RWPE2 (cell line): ENCODE measurements around the gene UIMC1.

Experiments
- ATAC-seq: fragments of 200-7000 bp; cut with Tn5 transposase; 3 replicates; pipeline ENCODE4 v1.9.1; 2021; ENCODE audit warnings: low read depth
- DNase-seq: peaks from one replicate; pipeline ENCODE4 v3.0.0-alpha.2; 2020; ENCODE audit warnings: low spot score
- H3K27ac ChIP-seq: fragments of 450-650 bp; 2 replicates; pipeline ENCODE4 v1.5.1; 2017; ENCODE audit warnings: mild to moderate bottlenecking; ENCODE audit not compliant: poor library complexity, severe bottlenecking
- H3K27me3 ChIP-seq: fragments of 250-450 bp; sonication (Bioruptor Pico); 2 replicates; pipeline ENCODE4 v1.5.1; 2021; ENCODE audit warnings: mild to moderate bottlenecking, moderate library complexity; ENCODE audit not compliant: insufficient read depth, poor library complexity, severe bottlenecking
- H3K36me3 ChIP-seq: fragments of 250-450 bp; sonication (Bioruptor Pico); 2 replicates; pipeline ENCODE4 v1.5.1; 2020; ENCODE audit warnings: low read depth, mild to moderate bottlenecking, moderate library complexity
- H3K4me1 ChIP-seq: fragments of 250-450 bp; sonication (Bioruptor Pico); 2 replicates; pipeline ENCODE4 v1.5.1; 2021; ENCODE audit warnings: mild to moderate bottlenecking, moderate library complexity; ENCODE audit not compliant: insufficient read depth, poor library complexity, severe bottlenecking
- H3K4me3 ChIP-seq: fragments of 250-450 bp; sonication (Bioruptor Pico); 2 replicates; pipeline ENCODE4 v1.5.1; 2021; ENCODE audit warnings: mild to moderate bottlenecking, moderate library complexity; ENCODE audit not compliant: severe bottlenecking
- H3K9me3 ChIP-seq: fragments of 250-450 bp; sonication (Bioruptor Pico); 2 replicates; pipeline ENCODE4 v1.5.1; 2021; ENCODE audit warnings: mild to moderate bottlenecking, moderate library complexity; ENCODE audit not compliant: severe bottlenecking
- CTCF ChIP-seq: fragments of 450-650 bp; IDR thresholded peaks from one replicate; pipeline ENCODE4 v1.5.1; 2017; ENCODE audit warnings: mild to moderate bottlenecking, moderate library complexity; ENCODE audit not compliant: poor library complexity, severe bottlenecking

Gene UIMC1

GRCh38 chr5:176865964-176866363 lies 140.6 kb downstream of the UIMC1 start:
- H3K9me3 ChIP-seq = no peaks in the 10 kb centered on the region
- ATAC-seq = no peak
- no peak for DNase-seq
- H3K27me3 ChIP-seq = peaks cover 59% of the 10 kb centered on the region
- no peaks in the 10 kb centered on the region for H3K4me1 ChIP-seq
- no peak overlapping the region for H3K27ac ChIP-seq
- no peaks in the 10 kb centered on the region for H3K36me3 ChIP-seq
- TF ChIP-seq CTCF = no peak
- no peak overlapping the region for H3K4me3 ChIP-seq

- no peak for ATAC-seq
- Histone ChIP-seq H3K4me3 (no peak overlapping the region), H3K36me3 (no peaks in the 10 kb centered on the region)
Measured at GRCh38 chr5:176864755-176865154, 141.8 kb downstream of the UIMC1 start.

GRCh38 chr5:176863765-176864098 lies 142.8 kb downstream of the UIMC1 start:
- H3K4me3 ChIP-seq = no peak overlapping the region
- no peaks in the 10 kb centered on the region for H3K9me3 ChIP-seq
- H3K4me1 ChIP-seq = no peaks in the 10 kb centered on the region
- ATAC-seq (no peak), DNase-seq (no peak)
- H3K27ac ChIP-seq = no peak overlapping the region
- no peaks in the 10 kb centered on the region for H3K36me3 ChIP-seq
- no peak for TF ChIP-seq CTCF
- peaks cover 65% of the 10 kb centered on the region for H3K27me3 ChIP-seq

More at GRCh38 chr5:176864755-176865154, 141.8 kb downstream of the UIMC1 start:
- TF ChIP-seq CTCF = no peak
- H3K27me3 ChIP-seq = peaks cover 65% of the 10 kb centered on the region
- no peak for DNase-seq
- no peaks in the 10 kb centered on the region for H3K9me3 ChIP-seq
- no peak overlapping the region for H3K27ac ChIP-seq
- H3K4me1 ChIP-seq = no peaks in the 10 kb centered on the region

- ATAC-seq = peak; percentile 24; the same call in 2 of the 3 replicates
- no peak overlapping the region for H3K27ac ChIP-seq
- no peaks in the 10 kb centered on the region for H3K9me3 ChIP-seq
- H3K4me3 ChIP-seq = no peak overlapping the region
- no peak for TF ChIP-seq CTCF
- no peaks in the 10 kb centered on the region for H3K4me1 ChIP-seq
- H3K27me3 ChIP-seq = peaks cover 67% of the 10 kb centered on the region
- H3K36me3 ChIP-seq = no peaks in the 10 kb centered on the region
- no peak for DNase-seq
Measured at GRCh38 chr5:176863041-176863764, 143.4 kb downstream of the UIMC1 start.

- ATAC-seq = peak; percentile 37; the same call in 2 of the 3 replicates
- TF ChIP-seq CTCF = no peak
- peaks cover 72% of the 10 kb centered on the region for H3K27me3 ChIP-seq
Measured at GRCh38 chr5:176862330-176862995, 144.1 kb downstream of the UIMC1 start.

More at GRCh38 chr5:176862330-176862995, 144.1 kb downstream of the UIMC1 start:
- H3K36me3 ChIP-seq = no peaks in the 10 kb centered on the region
- no peaks in the 10 kb centered on the region for H3K4me1 ChIP-seq
- H3K27ac ChIP-seq = no peak overlapping the region
- DNase-seq = no peak
- no peaks in the 10 kb centered on the region for H3K9me3 ChIP-seq
- H3K4me3 ChIP-seq = no peak overlapping the region
